ENCODE data around the gene GALM. TPM values are rescaled to one million over a fixed set of nuclear protein-coding genes. Genes with fewer than 3 reads are reported as not detected.
A peak's percentile ranks its signal among the peaks of the same experiment; 100 is the strongest.

Gene GALM
- total and polyA plus RNA-seq, 10 of the 15 experiments (the other 5 are each of a cell fraction or from before 2014, with no cell fraction given) = 1.1 to 4.0 (median 1.7) TPM

DNA sequence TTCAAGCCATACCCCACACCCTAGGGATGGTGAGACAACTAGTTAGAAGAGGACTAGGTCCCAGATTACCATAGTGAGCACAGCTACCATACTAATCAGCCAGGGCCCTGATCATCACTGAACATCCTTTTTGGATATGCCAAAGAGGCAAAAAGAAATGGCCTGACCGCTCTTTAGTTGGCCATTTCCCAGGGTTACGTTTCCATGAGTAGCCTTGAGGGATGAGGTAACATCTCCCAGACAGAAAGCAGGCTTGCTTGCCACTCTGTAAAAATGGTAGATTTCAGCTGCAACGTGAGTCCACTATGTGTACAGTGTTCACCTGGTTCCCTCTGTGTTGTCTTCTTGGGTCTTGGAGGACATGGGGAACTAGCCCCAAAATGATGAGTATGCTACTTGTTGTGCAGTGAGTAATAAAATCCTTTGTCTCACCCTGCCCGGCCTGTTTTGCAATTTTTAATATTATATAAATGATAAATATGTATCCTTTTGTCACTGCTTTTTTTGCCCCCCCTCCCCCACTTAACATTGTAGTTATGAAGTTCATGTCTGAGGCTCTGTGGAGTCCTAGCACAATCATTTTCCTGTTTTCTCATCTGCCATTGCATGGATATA is 8.9 kb upstream of the GALM start (continued):
- TF ChIP-seq KAT2A (conservative IDR thresholded peaks at IDR 0.05; ENCODE audit: control insufficient read depth, low read depth, low read length) = no peak
- TF ChIP-seq RUNX3 (IDR thresholded peaks at IDR 0.05; ENCODE audit: low read length) = no peak
- TF ChIP-seq, protein P1, sequence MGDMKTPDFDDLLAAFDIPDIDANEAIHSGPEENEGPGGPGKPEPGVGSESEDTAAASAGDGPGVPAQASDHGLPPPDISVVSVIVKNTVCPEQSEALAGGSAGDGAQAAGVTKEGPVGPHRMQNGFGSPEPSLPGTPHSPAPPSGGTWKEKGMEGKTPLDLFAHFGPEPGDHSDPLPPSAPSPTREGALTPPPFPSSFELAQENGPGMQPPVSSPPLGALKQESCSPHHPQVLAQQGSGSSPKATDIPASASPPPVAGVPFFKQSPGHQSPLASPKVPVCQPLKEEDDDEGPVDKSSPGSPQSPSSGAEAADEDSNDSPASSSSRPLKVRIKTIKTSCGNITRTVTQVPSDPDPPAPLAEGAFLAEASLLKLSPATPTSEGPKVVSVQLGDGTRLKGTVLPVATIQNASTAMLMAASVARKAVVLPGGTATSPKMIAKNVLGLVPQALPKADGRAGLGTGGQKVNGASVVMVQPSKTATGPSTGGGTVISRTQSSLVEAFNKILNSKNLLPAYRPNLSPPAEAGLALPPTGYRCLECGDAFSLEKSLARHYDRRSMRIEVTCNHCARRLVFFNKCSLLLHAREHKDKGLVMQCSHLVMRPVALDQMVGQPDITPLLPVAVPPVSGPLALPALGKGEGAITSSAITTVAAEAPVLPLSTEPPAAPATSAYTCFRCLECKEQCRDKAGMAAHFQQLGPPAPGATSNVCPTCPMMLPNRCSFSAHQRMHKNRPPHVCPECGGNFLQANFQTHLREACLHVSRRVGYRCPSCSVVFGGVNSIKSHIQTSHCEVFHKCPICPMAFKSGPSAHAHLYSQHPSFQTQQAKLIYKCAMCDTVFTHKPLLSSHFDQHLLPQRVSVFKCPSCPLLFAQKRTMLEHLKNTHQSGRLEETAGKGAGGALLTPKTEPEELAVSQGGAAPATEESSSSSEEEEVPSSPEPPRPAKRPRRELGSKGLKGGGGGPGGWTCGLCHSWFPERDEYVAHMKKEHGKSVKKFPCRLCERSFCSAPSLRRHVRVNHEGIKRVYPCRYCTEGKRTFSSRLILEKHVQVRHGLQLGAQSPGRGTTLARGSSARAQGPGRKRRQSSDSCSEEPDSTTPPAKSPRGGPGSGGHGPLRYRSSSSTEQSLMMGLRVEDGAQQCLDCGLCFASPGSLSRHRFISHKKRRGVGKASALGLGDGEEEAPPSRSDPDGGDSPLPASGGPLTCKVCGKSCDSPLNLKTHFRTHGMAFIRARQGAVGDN (IDR thresholded peaks at IDR 0.05) = no peak
- no peak for TF ChIP-seq HDAC6 (IDR thresholded peaks at IDR 0.05; ENCODE audit: unreplicated experiment)

DNA sequence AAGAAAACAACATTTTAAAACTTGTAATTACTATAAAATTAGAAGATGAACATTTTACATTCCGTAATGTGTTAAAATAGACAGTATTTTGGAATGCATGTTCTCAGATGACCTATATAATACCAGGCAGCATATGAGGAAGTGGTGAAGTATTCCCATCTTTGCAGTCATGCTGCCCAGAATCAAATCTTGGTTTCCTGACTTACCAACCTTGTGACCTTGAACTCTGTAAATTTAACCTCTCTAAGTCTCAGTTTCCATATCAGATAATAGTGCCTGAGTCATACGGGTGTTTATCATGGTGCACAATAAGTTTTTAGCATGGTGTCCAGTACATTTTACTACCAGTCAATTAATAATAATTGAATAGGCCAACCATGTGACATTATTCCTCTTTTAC is 7.3 kb upstream of the GALM start:
- H3K36me3 ChIP-seq (ENCODE audit: control insufficient read depth in 2 of 2, insufficient read depth in 2 of 2, low read length in 1 of 2) = no peaks in the 10 kb centered on the region
- in situ Hi-C loops (cut with MboI) = no loop called here
- ChIA-PET RAD21 (ENCODE audit: unreplicated experiment) (interaction anchor here (1.2 kb wide), 1 partner anchor 65 kb away, joined by 5 read pairs; no protein-coding TSS in a partner anchor), SMC1A (ENCODE audit: uncharacterized antibody, unreplicated experiment) (interaction anchor here (0.9 to 1.5 kb wide), 3 partner anchors 13 to 54 kb away, joined by 3 to 5 read pairs (median 3); no protein-coding TSS in a partner anchor), POLR2A (no interaction called here), CTCF (interaction anchor here (0.9 kb wide), 1 partner anchor 77 kb away, joined by 3 read pairs; no protein-coding TSS in a partner anchor)
- no peak for DNase-seq (ENCODE audit: low read depth, low spot score)
- H3K27ac ChIP-seq (ENCODE audit: control insufficient read depth, insufficient read depth) = no peak overlapping the region
- WGBS (ENCODE audit: insufficient coverage, insufficient replicate concordance, low lambda C conversion rate, missing lambda C conversion rate) = 21% methylated on average over 2 of the region's 2 CpGs
- H3K4me3 ChIP-seq = no peak overlapping the region
- no peaks in the 10 kb centered on the region for H4K20me1 ChIP-seq (ENCODE audit: control insufficient read depth, insufficient read depth)
- no peaks in the 10 kb centered on the region for H3K79me2 ChIP-seq (ENCODE audit: control insufficient read depth, insufficient read depth, low read length)
- no peaks in the 10 kb centered on the region for H3K27me3 ChIP-seq (replicated peaks in 1 of 2; ENCODE audit: control insufficient read depth in 2 of 2, insufficient read depth in 2 of 2, low read length in 1 of 2)
- H3K4me1 ChIP-seq (ENCODE audit: control insufficient read depth, insufficient read depth, low read length) = peaks cover 16% of the 10 kb centered on the region
- no peak for FAIRE-seq
- no peak for ATAC-seq
- no peak overlapping the region for H2AFZ ChIP-seq (ENCODE audit: control insufficient read depth, low read depth, low read length)
- intact Hi-C loops (cut with micrococcal nuclease; ENCODE audit: unreplicated experiment) = no loop called here
- H3K4me2 ChIP-seq (ENCODE audit: control insufficient read depth, insufficient read depth) = no peak overlapping the region
- BruUV-seq (replicated peaks) = no TSS peak
- no peaks in the 10 kb centered on the region for H3K9me3 ChIP-seq (replicated peaks; ENCODE audit: control insufficient read depth, insufficient read depth, low read length)
- no peak overlapping the region for H3K9ac ChIP-seq (ENCODE audit: control insufficient read depth, insufficient read depth, low read length)
- TF ChIP-seq ZSCAN29 (IDR thresholded peaks at IDR 0.05) = no peak
- 0 out of 2 replicates have a peak, but pooled peaks have one; percentile 49 for TF ChIP-seq NR2F1 (conservative IDR thresholded peaks at IDR 0.05)
